Right ventricle myocardium superior (tissue), 1 donor: ENCODE results near the gene C1QTNF7. TPM values are rescaled to one million over a fixed set of nuclear protein-coding genes. Genes with fewer than 3 reads are reported as not detected.
A peak's percentile ranks its signal among the peaks of the same experiment; 100 is the strongest.

ENCODE experiments used
- ATAC-seq: fragments of 200-7000 bp; cut with Tn5 transposase; one replicate; pipeline ENCODE4 v1.9.1; 2020; ENCODE audit warnings: mild to moderate bottlenecking; ENCODE audit not compliant: poor library complexity
- DNase-seq: peaks from one replicate; pipeline ENCODE4 v3.0.0-alpha.2; 2020
- intact Hi-C: fragments of 100-400 bp; cut with DNase I; formaldehyde crosslinking; loops from one replicate; pipeline ENCODE4 v1.11.2; 2022
- total RNA-seq: library from RNA; stranded (reverse); fragmentation: NEBNext Ultra II Directional; extraction: Animal tissue kit (Norgen Biotek cat#: 25700); gene quantifications from one replicate; pipeline ENCODE4 v1.2.1, GENCODE V29; 2021
- donor health status: DM: no; HTN: yes; CAD: no; lungs with severe emphysema.

The C1QTNF7 gene
- total RNA-seq, 1 donor from 2014 or later, result 1.9 TPM

GRCh38 chr4:15412461-15412860, 15.4 kb upstream of the C1QTNF7 start:
- ATAC-seq, result no peak
- intact Hi-C loops, result no loop called here

GRCh38 chr4:15413010-15413622, 14.7 kb upstream of the C1QTNF7 start:
- ATAC-seq (peak; percentile 54), DNase-seq (no peak)
- intact Hi-C loops, result no loop called here

More at GRCh38 chr4:15412461-15412860, 15.4 kb upstream of the C1QTNF7 start:
- DNase-seq, result no peak

GRCh38 chr4:15413623-15414019, 14.2 kb upstream of the C1QTNF7 start:
- intact Hi-C loops, result no loop called here
- ATAC-seq (no peak), DNase-seq (no peak)

- intact Hi-C loops, result no loop called here
- no peak for DNase-seq
- peak; percentile 83 for ATAC-seq
These were observed 13.2 kb upstream of the C1QTNF7 start for GRCh38 chr4:15414551-15415091.

GRCh38 chr4:15416357-15417232, 11.2 kb upstream of the C1QTNF7 start:
- ATAC-seq, result no peak
- intact Hi-C loops, result no loop called here

GRCh38 chr4:15417233-15417660, 10.6 kb upstream of the C1QTNF7 start:
- no peak for ATAC-seq
- intact Hi-C loops, result no loop called here
- no peak for DNase-seq

More at GRCh38 chr4:15416357-15417232, 11.2 kb upstream of the C1QTNF7 start:
- DNase-seq, result no peak

- intact Hi-C loops, result no loop called here
- DNase-seq, result no peak
- no peak for ATAC-seq
These were observed 8.9 kb upstream of the C1QTNF7 start for GRCh38 chr4:15418956-15419355.

- ATAC-seq, result no peak
- intact Hi-C loops, result no loop called here
- DNase-seq, result no peak
These were observed 7.2 kb upstream of the C1QTNF7 start for GRCh38 chr4:15420642-15421041.

- DNase-seq (no peak), ATAC-seq (no peak)
- intact Hi-C loops, result no loop called here
These were observed 4.5 kb upstream of the C1QTNF7 start for GRCh38 chr4:15423285-15423711.

GRCh38 chr4:15425520-15425919, 2.3 kb upstream of the C1QTNF7 start:
- ATAC-seq (no peak), DNase-seq (no peak)
- intact Hi-C loops, result no loop called here

GRCh38 chr4:15427161-15427560, 672 bp upstream of the C1QTNF7 start:
- DNase-seq, result no peak
- intact Hi-C loops, result no loop called here
- no peak for ATAC-seq

GRCh38 chr4:15428611-15429010, 778 bp downstream of the C1QTNF7 start:
- intact Hi-C loops, result no loop called here
- DNase-seq, result no peak
- ATAC-seq, result peak; percentile 74

GRCh38 chr4:15434091-15434490, 6.3 kb downstream of the C1QTNF7 start:
- DNase-seq, result no peak
- ATAC-seq, result peak; percentile 63
- intact Hi-C loops, result no loop called here

- intact Hi-C loops, result no loop called here
- DNase-seq, result no peak
These were observed 6.8 kb downstream of the C1QTNF7 start for GRCh38 chr4:15434676-15435075.

GRCh38 chr4:15436513-15436912, 8.7 kb downstream of the C1QTNF7 start:
- no peak for ATAC-seq
- no peak for DNase-seq
- intact Hi-C loops, result no loop called here

More at GRCh38 chr4:15434676-15435075, 6.8 kb downstream of the C1QTNF7 start:
- ATAC-seq, result no peak

GRCh38 chr4:15438939-15439524, 11.2 kb downstream of the C1QTNF7 start:
- no peak for DNase-seq
- intact Hi-C loops, result no loop called here
- no peak for ATAC-seq

- peak; percentile 55 for ATAC-seq
- intact Hi-C loops, result no loop called here
- DNase-seq, result no peak
These were observed 15.7 kb downstream of the C1QTNF7 start for GRCh38 chr4:15443371-15444160.

GRCh38 chr4:15444276-15444675, 16.4 kb downstream of the C1QTNF7 start:
- DNase-seq (no peak), ATAC-seq (no peak)
- intact Hi-C loops, result no loop called here
